Hindlimb muscle (tissue), 1 donor: Measurements from ENCODE around the gene CAPN9. TPM values are rescaled to one million over a fixed set of nuclear protein-coding genes. Genes with fewer than 3 reads are reported as not detected.
"Not testable (repeated sequence)": the region's sequence is repeated elsewhere in the genome, so short reads cannot be mapped to it uniquely, and the experiment has no call there.

Experiments used
- DNase-seq: peaks from one replicate; pipeline ENCODE4 v3.0.0-alpha.2; 2013
- polyA plus RNA-seq: library from polyadenylated mRNA; unstranded; fragments of 120-200 nt; gene quantifications from one replicate; pipeline ENCODE4 v1.2.1, GENCODE V29; 2013; ENCODE audit not compliant: insufficient read length

Gene CAPN9
- 0.57 TPM for polyA plus RNA-seq

DNA sequence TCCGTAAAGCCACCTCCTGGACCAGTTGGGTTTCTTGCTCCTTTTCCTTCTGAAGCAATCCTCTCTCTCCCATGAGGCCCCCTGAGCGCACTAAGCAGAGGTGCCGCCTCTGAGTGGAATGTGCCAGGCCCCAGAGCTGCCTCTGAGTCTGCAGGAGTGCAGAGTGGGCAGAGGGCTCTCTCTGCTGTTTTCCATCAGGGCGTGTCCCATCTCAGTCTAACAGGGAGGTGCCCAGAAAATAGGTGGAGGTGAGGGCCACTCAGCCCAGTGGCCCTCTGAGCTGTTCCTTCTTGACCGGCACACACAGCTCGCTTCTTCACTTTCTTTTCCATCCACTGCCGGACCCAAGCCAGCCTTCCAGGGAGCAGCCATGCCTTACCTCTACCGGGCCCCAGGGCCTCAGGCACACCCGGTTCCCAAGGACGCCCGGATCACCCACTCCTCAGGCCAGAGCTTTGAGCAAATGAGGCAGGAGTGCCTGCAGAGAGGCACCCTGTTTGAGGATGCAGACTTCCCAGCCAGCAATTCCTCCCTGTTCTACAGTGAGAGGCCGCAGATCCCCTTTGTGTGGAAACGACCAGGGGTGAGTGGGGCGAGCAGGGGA is at the start of gene CAPN9:
Gene CAPN9, plus strand, starts transcription at position 262 of the 604 bp plus-strand sequence. Its CDS starts 109 bp downstream, at position 371.
- no peak for DNase-seq

GRCh38 chr1:230698130-230698529 is 49.1 kb upstream of the CAPN9 start:
- DNase-seq = no peak

DNA sequence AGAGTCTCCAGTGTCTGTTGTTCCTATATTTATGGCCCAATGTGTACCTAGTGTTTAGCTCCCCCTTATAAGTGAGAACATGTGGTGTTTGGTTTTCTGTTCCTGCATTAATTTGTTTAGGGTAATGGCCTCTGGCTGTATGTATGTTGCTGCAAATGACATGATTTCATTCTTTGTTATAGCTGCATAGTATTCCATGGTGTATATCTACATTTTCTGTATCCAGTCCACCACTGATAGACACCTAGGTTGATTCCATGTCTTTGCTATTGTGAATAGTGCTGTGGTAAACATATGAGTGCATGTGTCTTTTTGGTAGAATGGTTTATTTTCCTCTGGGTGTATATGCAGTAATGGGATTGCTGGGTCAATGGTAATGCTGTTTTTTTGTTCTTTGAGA is 48.2 kb upstream of the CAPN9 start:
- not testable (repeated sequence) for DNase-seq

DNA sequence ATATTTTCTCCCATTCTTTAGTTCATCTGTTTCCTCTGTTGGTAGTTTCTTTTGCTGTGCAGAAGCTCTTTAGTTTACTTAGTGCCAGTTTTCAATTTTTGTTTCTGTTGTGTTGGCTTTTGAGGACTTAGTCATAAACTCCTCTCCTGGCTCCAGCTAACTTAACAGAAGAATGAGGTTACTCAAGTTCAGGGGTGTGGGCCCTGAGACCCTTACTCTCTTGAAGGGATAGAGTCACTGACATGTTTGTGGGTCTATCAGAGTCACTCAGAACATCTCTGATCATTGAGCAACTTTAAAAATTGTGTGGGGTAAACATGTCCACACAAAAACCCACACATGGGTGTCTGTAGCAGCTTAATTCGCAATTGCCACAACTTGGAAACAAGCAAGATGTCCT is 47.5 kb upstream of the CAPN9 start:
- no peak for DNase-seq

DNA sequence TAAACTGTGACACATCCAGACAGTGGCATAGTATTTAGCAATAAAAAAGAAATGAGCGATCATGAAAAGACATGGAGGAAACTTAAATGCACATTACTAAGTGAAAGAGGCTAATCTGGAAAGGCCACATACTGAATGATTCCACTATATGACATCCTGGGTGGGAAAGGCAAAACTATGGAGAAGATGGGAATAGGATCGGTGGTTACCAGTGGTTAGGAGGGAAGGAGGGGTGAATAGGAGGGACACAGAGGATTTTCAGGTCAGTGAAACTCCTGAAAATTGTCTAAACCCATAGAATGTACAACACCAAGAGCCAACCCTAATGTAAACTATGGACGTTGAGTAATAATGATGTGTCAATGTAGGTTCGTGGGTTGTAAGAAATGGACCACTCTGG is 47.1 kb upstream of the CAPN9 start:
- no peak for DNase-seq

- DNase-seq = no peak
These were observed 45.8 kb upstream of the CAPN9 start for GRCh38 chr1:230701434-230701833.

- no peak for DNase-seq
These were observed 45.1 kb upstream of the CAPN9 start for GRCh38 chr1:230701895-230702768.

- no peak for DNase-seq
These were observed 44.1 kb upstream of the CAPN9 start for GRCh38 chr1:230702934-230703678.

- DNase-seq = no peak
These were observed 43.4 kb upstream of the CAPN9 start for GRCh38 chr1:230703679-230704385.

DNA sequence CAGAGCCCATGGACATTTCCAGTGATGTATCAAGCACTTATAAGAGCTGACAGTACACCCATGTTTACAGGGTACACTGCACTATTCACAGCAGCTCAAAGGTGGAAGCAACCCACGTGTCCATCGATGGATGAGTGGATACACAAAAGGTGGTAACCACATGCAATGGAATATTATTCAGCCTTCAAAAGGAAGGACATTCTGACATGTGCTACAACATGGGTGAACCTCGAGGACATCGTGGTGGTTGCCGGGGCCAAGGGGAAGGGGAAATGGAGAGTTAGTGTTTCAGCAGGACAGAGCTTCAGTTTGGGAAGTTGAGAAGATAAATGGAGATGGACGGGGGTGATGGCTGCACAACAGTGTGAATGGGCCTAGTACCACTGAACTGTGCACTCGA is 42.4 kb upstream of the CAPN9 start:
- no peak for DNase-seq

GRCh38 chr1:230705289-230706019 is 41.7 kb upstream of the CAPN9 start:
- DNase-seq = no peak

DNA sequence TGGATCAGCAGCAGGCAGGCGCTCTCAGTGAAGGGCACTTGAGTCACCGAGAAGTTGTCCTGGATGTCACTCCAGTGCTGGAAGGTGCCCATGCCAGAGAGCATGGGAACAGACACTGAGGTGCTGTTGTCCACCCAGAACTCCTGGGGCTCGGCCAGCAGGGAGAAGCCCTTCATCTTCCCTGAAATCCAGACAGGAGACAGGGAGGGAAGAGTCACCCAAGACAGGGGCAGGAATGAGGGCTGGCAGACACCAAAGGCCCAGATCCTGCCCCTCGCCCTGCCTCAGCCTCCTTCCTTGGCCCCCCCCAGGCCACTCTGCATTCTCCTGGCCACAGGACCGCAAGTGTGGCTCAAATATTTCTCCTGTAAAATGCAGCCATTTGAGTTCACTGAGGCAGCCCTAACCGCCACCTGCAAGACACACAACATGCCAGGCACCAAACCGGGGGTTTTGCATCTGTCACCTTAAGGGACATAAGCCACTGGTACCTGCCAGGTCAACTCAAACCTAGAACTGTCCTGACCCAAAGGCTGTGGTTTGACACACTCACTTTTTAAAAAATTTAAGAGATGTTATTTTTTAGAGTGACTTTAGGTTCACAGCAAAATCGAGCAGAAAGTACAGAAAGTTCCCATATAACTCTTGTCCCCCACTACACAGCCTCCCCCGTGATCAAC is 41.0 kb upstream of the CAPN9 start:
- no peak for DNase-seq

GRCh38 chr1:230706887-230707731 is 40.1 kb upstream of the CAPN9 start:
- no peak for DNase-seq

- no peak for DNase-seq
These were observed 39.2 kb upstream of the CAPN9 start for GRCh38 chr1:230707732-230708630.

DNA sequence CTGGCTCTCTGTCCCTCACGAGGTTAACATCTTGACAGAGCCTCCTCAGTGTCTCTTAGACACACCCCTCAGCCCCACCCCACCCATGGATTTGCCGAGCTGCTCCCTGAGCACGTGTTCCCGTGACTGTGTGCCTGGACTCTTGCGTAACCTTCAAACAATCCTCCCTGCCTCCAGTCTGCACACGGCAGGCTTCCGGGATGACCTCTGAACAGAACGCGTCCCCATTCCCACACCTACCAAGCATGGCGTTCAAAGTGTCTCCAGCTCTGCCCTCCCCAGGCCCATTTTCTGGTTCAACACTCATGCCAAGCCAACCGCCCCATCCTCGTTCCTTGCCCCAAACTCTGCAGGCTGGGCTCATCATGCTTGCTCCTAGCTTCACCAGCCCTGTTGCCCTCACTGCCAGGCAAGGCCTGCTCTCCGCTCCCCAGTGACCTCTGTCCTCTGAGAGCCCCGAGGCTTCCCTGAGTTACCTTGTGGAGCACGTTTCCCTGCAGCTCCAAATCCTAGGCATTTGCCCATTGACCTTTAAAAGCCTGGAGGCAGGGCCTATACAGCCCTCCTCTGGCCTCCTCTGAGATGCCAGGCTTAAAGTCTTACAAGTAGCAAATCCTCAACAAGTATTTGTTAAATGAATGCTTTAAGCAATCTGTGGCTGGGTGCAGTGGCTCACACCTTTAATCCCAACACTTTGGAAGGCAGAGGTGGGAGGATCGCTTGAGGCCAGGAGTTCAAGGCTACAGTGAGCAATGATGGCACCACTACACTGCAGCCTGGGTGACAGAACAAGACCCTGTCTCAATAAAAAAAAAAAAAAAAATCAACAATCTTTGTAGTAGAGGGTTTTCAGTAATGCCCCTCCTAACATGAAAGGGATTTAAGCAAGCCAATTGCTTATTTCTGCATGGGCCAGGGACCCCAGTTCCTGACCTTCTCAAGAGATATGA is 38.3 kb upstream of the CAPN9 start:
- no peak for DNase-seq

DNA sequence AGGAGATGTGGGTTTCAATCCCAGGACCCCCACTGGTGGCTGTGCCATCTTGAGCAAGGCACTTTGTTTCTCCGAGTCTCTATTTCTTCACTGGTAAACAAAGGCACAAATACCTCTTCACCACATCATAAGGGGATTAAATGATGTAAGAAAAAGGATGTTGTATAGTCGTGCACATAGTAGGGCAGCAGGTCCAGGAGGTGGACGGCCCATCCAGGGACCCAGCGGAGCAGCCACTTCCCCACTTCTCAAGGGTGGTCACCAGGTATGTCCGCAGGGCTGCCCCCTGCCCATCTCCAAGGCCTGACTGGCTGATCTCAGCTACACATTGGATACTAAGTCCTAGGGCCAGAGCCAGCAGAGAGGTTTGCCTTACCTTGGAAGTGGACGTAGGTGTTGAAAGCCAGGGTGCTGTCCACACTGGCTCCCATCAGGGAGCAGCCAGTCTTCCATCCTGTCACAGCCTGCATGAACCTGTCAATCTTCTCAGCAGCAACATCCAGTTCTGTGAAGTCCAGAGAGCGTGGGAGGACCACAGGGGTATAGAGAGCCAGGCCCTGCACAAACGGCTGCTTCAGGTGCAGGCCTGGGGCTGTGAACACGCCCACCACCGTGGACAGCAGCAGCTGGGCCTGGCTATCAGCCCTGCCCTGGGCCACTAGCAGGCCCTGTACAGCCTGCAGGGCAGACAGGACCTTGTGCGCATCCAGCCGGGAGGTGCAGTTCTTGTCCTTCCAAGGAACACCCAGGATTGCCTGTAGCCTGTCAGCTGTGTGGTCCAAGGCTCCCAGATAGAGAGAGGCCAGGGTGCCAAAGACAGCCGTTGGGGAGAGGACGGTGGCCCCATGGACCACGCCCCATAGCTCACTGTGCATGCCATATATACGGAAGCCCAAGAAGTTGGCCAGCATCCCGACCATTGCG is 37.3 kb upstream of the CAPN9 start:
- DNase-seq = no peak

- no peak for DNase-seq
These were observed 36.7 kb upstream of the CAPN9 start for GRCh38 chr1:230710543-230710904.
